ENCODE data around the gene MAN1C1. TPM values are rescaled to one million over a fixed set of nuclear protein-coding genes. Genes with fewer than 3 reads are reported as not detected.

The MAN1C1 gene
- total RNA-seq, 2 experiments from 2014 or later, result 5.1 to 5.3 TPM

DNA sequence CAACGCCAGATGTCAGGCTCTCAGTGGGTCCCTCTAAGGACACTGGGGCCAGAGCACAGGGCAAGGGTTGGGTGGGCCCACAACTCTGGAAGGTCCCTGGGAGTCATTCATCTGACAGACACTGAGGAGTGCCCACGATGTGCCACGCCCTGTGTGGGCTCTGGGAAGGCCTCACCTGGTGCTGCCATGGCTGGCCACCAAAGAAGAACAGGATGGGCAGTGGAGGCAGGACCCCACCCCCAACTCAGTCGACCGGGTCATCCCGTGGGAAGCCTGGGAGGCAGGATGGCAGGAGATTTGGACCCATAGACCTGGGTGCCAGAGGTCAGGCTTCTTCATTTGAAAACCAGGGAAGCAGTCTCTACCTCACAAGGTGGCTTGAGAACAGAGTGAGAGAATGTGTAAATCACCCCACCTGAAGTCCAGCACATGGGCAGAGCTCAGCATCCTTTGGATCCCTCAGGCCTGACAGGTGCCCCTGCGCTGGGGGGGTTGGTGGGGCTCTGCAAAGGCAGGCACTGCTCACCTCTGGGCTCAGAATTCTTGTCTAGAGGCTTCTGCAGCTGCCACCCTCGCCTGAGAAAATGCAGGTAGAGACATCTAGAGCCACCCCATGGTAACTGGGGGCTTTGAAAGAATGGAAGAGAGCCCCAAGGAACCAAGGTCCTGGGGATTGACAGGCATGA lies 182.2 kb downstream of the MAN1C1 start:
- Mint-ChIP-seq H3K27ac (no peak overlapping the region), H3K4me3 (no peak overlapping the region), H3K4me1 (peaks cover 54% of the 10 kb centered on the region), H3K9me3 (no peaks in the 10 kb centered on the region), H3K36me3 (peaks cover 9% of the 10 kb centered on the region), H3K27me3 (no peaks in the 10 kb centered on the region)
- no peak for DNase-seq

- peak overlapping the region; percentile 73 for H3K4me3 Mint-ChIP-seq
- peaks cover 55% of the 10 kb centered on the region for H3K4me1 Mint-ChIP-seq
- H3K9me3 Mint-ChIP-seq, result no peaks in the 10 kb centered on the region
- no peak for DNase-seq
- H3K27ac Mint-ChIP-seq, result no peak overlapping the region
- peaks cover 9% of the 10 kb centered on the region for H3K36me3 Mint-ChIP-seq
- H3K27me3 Mint-ChIP-seq, result no peaks in the 10 kb centered on the region
Measured at GRCh38 chr1:25799352-25799934, 182.9 kb downstream of the MAN1C1 start.

GRCh38 chr1:25799935-25800702 lies 183.5 kb downstream of the MAN1C1 start, which contains the start of gene SELENON:
TSS of gene SELENON (plus strand) at chr1:25800193. CDS start at chr1:25800231, 38 bp downstream.
- Mint-ChIP-seq H3K27me3 (no peaks in the 10 kb centered on the region), H3K36me3 (peaks cover 7% of the 10 kb centered on the region), H3K4me1 (peaks cover 57% of the 10 kb centered on the region), H3K9me3 (no peaks in the 10 kb centered on the region), H3K27ac (peak within 1 kb of the TSS; percentile 6), H3K4me3 (peak within 1 kb of the TSS; percentile 85)
- DNase-seq, result peak; percentile 36

GRCh38 chr1:25800703-25801377 lies 184.2 kb downstream of the MAN1C1 start:
- peak overlapping the region; percentile 85 for H3K4me3 Mint-ChIP-seq
- no peaks in the 10 kb centered on the region for H3K27me3 Mint-ChIP-seq
- DNase-seq, result no peak
- H3K27ac Mint-ChIP-seq, result peak overlapping the region; percentile 6
- peaks cover 52% of the 10 kb centered on the region for H3K4me1 Mint-ChIP-seq
- no peaks in the 10 kb centered on the region for H3K9me3 Mint-ChIP-seq
- H3K36me3 Mint-ChIP-seq, result peaks cover 9% of the 10 kb centered on the region

GRCh38 chr1:25802915-25803314 lies 186.3 kb downstream of the MAN1C1 start:
- peaks cover 35% of the 10 kb centered on the region for H3K4me1 Mint-ChIP-seq
- H3K4me3 Mint-ChIP-seq, result no peak overlapping the region
- H3K27me3 Mint-ChIP-seq, result no peaks in the 10 kb centered on the region
- H3K27ac Mint-ChIP-seq, result no peak overlapping the region
- H3K36me3 Mint-ChIP-seq, result peaks cover 10% of the 10 kb centered on the region
- no peaks in the 10 kb centered on the region for H3K9me3 Mint-ChIP-seq
- DNase-seq, result no peak

DNA sequence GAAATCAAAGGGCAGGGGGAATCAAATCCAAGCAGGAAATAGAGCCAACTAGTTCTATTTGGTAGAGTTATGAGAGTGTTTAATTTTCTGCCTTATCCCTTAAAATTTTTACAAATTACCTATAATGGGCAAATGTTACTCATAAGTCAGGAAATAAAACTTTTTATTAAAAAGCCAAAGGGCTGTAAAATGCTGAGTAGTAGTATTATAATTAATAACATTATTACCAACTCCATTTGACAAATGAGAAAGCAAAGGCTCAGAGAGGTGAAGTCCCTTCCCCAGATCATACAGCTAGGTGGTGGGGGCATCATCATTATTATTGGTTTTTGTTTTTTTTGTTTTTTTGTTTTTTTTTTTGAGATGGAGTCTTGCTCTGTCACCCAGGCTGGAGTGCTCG lies 186.8 kb downstream of the MAN1C1 start:
- no peak for DNase-seq
- Mint-ChIP-seq H3K36me3 (peaks cover 10% of the 10 kb centered on the region), H3K9me3 (no peaks in the 10 kb centered on the region), H3K4me3 (no peak overlapping the region), H3K4me1 (peaks cover 33% of the 10 kb centered on the region), H3K27me3 (no peaks in the 10 kb centered on the region), H3K27ac (no peak overlapping the region)

GRCh38 chr1:25804244-25804963 lies 187.8 kb downstream of the MAN1C1 start:
- Mint-ChIP-seq H3K4me3 (no peak overlapping the region), H3K27ac (no peak overlapping the region), H3K36me3 (peaks cover 10% of the 10 kb centered on the region), H3K4me1 (peaks cover 33% of the 10 kb centered on the region), H3K9me3 (no peaks in the 10 kb centered on the region), H3K27me3 (no peaks in the 10 kb centered on the region)
- no peak for DNase-seq

DNA sequence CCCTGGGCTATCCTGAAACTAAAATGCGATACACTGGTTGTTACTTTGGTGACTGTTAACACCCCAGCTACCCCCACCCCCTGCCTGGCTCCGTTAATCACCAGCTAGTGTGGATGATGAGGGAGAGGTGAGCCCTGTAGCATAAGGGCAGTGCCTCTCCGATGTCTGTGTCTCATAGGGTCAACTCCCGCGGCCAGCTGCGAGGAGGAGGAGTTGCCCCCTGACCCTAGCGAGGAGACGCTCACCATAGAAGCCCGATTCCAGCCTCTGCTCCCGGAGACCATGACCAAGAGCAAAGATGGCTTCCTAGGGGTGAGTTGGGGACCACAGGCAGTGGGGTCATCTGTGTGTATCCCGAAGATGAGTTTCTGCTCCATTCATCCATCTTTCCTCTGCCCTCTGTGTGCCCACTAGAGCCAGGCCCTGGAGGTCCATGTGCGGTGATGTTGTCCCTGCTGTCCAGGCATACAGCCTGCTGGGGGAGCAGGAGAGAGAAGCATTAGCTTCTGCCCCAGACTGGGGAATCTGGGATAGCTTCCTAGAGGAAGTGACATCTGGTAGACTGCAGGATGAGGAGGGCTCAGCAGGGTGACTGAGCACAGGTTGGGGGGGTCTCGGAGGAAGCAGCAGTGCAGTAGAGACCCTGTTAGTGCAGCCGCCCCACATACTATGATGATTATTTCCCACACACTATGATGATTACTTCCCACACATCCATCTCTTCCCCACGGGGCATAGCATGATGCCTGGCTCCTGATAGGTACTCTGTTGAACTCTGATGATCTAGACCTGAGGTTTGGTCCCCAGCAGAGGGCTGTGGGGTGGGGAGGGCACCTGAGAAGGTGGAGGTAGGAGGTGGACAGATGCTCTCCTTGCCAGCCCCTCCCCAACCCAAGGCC lies 188.6 kb downstream of the MAN1C1 start:
- Mint-ChIP-seq H3K27me3 (no peaks in the 10 kb centered on the region), H3K9me3 (no peaks in the 10 kb centered on the region), H3K4me1 (peaks cover 30% of the 10 kb centered on the region), H3K27ac (no peak overlapping the region), H3K4me3 (no peak overlapping the region), H3K36me3 (peaks cover 11% of the 10 kb centered on the region)
- no peak for DNase-seq

GRCh38 chr1:25805863-25806225 lies 189.3 kb downstream of the MAN1C1 start:
- Mint-ChIP-seq H3K9me3 (no peaks in the 10 kb centered on the region), H3K4me1 (peaks cover 25% of the 10 kb centered on the region), H3K27ac (no peak overlapping the region), H3K36me3 (peaks cover 8% of the 10 kb centered on the region), H3K27me3 (no peaks in the 10 kb centered on the region), H3K4me3 (no peak overlapping the region)
- no peak for DNase-seq

DNA sequence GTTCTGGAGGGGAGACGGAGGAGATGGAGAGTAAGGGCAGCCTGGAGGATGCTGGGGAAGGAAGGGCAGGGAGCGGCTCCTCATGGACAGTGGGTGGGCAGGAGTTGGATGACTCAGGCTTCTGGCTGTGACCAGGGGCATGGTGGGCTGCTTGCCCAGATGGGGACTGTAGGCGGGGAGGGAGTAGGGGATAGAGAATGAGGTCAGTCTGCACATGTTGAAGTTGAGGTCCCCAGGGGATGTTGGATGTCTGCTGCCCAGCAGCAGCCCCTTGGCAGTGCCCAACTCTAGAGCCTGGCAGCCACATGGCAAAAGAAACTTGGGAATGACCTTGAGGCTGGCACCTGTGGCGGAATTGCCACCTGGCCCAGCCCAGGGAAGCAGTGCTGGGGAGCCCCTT lies 189.8 kb downstream of the MAN1C1 start:
- DNase-seq, result no peak
- Mint-ChIP-seq H3K4me3 (no peak overlapping the region), H3K36me3 (peaks cover 5% of the 10 kb centered on the region), H3K4me1 (peaks cover 23% of the 10 kb centered on the region), H3K27ac (no peak overlapping the region), H3K27me3 (no peaks in the 10 kb centered on the region), H3K9me3 (no peaks in the 10 kb centered on the region)

DNA sequence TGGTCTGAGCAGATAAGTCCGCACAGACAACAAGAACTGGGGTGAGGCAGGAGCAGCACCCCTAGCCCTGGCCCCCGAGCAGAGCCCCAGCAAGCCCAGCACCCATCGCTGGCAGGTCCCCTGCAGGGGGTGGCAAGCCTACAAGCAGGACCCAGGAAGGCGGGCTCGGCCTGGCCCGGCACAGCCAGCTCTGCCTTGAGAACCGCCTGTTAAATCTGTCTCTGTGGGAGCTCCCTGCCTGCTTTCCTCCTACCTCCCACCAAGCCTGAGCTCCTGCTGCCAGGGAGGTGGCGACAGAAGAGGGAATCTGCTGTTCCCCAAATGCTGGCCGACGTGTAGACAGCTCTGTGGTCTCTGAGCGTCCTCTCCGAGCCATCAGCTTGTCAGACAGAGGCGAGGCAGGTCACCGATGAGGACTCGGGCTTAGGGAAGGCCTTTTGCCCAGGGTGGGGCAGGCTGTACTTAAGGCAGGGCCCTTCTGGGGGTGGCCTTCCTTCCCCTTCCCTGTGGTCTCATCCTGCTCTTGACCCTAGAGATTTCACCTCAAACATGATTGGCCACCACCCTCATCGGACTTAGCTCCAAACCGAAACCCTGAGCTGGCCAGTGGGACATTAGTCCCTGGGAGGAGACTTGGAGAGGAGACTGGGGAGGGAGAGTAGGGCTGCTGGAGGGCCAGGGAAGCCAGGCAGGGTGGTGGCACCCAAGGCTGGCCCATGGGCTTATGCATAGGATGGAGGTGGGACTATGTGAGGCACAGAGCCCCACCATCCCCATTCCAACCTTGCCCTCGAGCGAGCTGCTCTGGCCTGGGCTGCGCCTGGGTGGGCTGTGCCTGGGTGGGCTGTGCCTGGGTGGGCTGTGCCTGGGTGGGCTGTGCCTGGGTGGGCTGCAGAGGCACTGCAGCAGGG lies 191.1 kb downstream of the MAN1C1 start:
- no peaks in the 10 kb centered on the region for H3K27me3 Mint-ChIP-seq
- DNase-seq, result no peak
- H3K27ac Mint-ChIP-seq, result no peak overlapping the region
- H3K4me1 Mint-ChIP-seq, result peaks cover 15% of the 10 kb centered on the region
- no peaks in the 10 kb centered on the region for H3K9me3 Mint-ChIP-seq
- no peak overlapping the region for H3K4me3 Mint-ChIP-seq
- peaks cover 5% of the 10 kb centered on the region for H3K36me3 Mint-ChIP-seq

- no peaks in the 10 kb centered on the region for H3K9me3 Mint-ChIP-seq
- peaks cover 5% of the 10 kb centered on the region for H3K36me3 Mint-ChIP-seq
- no peak for DNase-seq
- no peak overlapping the region for H3K4me3 Mint-ChIP-seq
- H3K27me3 Mint-ChIP-seq, result no peaks in the 10 kb centered on the region
- peaks cover 11% of the 10 kb centered on the region for H3K4me1 Mint-ChIP-seq
- no peak overlapping the region for H3K27ac Mint-ChIP-seq
Measured at GRCh38 chr1:25808481-25809244, 192.1 kb downstream of the MAN1C1 start.

Measured in activated naive CD8-positive, alpha-beta T cell treated with anti-CD3 and anti-CD28 coated beads for 36 hours (primary cell).